Measurements from ENCODE around the gene SYCP3. TPM values are rescaled to one million over a fixed set of nuclear protein-coding genes. Genes with fewer than 3 reads are reported as not detected.
"Not testable (repeated sequence)": the region's sequence is repeated elsewhere in the genome, so short reads cannot be mapped to it uniquely, and the experiment has no call there.

Gene SYCP3
- polyA plus RNA-seq, 4 donors, result 0.37 to 2.0 (median 0.95) TPM

DNA sequence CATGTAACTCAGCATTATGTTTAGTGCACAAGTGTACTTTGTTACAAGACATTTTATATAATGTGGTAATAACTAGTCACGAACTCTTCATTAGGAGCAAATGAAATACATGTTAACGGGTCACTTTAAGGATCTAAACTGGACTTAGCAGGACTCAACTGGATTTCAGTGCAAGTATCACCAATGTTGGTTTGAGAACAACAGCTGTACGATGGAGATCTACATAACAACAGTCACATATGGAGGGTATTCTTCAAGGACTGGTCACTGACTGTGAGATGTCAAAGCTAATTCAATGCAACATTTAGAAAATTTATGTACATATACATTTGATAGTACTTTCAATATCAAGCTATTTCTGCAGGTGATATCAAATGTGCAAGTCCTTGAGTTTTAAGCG, 22.5 kb upstream of the SYCP3 start:
- no peak for DNase-seq (ENCODE audit: low read depth in 4 of 4, low spot score in 3 of 4)

- no peak for DNase-seq (ENCODE audit: low read depth in 4 of 4, low spot score in 3 of 4)
These were observed 22.1 kb upstream of the SYCP3 start for GRCh38 chr12:101761350-101761749.

DNA sequence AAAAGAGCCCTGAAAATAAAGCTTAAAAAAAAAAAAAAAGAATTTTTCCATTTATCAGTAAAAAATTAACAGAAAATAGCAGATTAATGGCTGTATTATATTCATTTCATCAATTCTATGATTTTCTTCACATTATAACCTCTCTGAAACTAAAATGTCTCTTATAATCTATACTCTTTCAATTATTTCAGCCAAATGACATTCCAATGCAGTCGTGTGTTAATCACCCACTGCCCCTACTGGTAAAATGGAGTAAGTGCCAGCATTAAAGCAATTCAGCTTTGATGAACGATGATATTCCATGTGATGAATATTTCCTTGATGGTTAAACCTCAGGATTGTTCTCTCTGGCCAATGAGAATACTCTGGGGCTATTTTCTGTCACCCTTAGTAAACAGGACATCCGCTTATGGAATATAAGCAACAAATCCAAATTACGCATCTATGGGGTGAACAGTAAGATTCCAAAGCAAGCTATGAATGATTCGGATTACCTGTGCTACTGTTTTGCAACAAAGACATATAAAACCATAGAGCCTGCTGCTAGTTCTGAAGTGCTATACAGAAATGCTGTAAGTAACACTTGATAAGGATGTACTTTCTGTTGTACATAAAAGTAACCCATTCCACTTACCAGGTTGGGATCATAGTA, 20.3 kb upstream of the SYCP3 start:
- peak in 1 of 4 donors; percentile 7 for DNase-seq (ENCODE audit: low read depth in 4 of 4, low spot score in 3 of 4)

DNA sequence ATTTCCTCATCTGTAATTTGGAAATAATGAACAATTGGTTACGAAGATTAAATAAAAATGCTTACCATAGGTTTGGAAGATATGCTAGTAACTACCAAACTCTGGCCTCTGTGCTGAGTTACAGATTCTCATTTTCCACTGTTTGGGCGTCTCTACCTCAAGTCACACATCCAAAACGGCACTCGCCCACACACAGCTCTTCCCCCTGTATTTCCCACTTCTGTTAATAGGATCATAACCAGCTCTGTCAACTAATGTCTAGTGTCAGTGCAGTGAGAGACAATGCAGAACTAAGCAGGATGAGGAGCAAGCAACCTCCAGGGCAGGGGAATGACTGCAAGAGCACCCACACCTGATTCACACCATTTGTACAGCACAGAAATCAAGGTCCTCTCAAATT, 10.9 kb upstream of the SYCP3 start:
- DNase-seq (ENCODE audit: low read depth in 4 of 4, low spot score in 3 of 4), result no peak

DNA sequence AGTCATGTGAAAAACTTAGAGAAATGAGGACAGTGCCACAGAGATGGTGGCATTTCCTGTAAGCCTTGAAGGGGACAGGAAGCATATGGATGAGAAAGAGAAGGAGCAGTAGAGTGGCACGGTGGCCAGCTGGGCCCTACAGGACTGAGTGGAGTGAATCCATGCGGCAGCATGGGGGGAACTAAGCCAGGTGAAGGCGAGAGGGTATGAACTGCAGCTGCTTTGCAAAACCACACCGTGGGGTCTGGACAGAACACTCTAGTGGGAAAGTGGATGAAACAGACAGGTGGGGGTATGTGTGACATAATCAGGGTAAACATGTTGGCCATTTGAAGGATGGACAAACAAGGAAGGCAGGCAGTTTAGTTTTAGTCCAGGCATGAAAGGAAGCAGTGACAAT, 10.4 kb upstream of the SYCP3 start:
- no peak for DNase-seq (ENCODE audit: low read depth in 4 of 4, low spot score in 3 of 4)

- no peak for DNase-seq (ENCODE audit: low read depth in 4 of 4, low spot score in 3 of 4)
These were observed 9.6 kb upstream of the SYCP3 start for GRCh38 chr12:101748907-101749306.

- no peak for DNase-seq (ENCODE audit: low read depth in 4 of 4, low spot score in 3 of 4)
These were observed 8.4 kb upstream of the SYCP3 start for GRCh38 chr12:101747697-101748096.

DNA sequence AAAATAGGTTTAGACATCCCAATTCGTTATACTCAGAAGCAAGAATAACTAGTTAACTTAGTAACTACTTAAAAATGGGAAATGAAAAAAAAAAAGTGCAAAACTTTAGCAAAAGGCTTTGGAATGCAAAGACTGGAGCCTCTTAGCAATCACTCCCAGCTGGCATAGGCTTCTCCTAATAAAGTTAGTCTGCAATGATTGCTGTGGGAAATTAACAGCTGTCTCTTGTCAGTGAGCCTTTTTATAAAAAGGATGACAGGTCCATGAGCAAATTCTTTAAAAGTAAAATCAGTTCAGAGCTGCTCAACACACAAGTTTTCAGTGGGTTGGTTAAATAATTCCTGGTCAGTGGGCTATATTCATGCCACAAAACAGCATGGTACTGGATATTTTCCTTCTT, 7.4 kb upstream of the SYCP3 start:
- DNase-seq (ENCODE audit: low read depth in 4 of 4, low spot score in 3 of 4), result no peak

DNA sequence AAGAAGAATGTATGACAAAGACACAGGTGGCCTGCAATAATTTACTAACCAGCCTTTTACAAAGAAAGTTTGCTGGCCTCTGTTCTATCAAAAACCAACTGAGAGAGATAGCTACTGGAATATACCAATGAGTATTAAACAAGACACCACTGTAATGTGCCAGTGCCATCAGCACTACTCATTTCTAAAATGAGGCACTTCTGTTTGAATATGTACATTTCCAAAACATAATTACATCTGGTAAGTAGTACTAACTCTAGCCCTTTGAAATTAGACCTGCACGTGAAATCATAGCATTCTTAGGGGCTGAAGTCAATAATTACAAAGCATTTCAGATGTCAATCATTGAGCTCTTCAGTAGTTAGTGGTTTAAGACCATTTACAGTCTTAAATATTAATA, 6.9 kb upstream of the SYCP3 start:
- DNase-seq (ENCODE audit: low read depth in 4 of 4, low spot score in 3 of 4), result no peak

DNA sequence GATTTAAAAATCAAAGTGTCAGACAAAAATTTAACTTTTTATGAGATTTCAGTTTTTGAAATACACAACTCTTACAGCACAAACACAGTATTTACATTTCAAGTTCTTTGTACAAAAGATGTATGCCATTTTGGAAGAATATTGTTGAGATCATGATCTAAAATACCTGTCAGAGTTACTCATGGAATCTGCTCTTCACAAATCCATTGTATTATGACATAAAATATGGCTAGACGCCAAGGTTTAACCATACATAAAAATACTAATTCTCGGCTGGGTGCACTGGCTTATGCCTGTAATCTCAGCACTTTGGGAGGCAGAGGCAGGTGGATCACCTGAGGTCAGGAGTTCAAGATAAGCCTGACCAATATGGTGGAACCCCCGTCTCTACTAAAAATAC, 6.2 kb upstream of the SYCP3 start:
- DNase-seq (ENCODE audit: low read depth in 4 of 4, low spot score in 3 of 4), result no peak

DNA sequence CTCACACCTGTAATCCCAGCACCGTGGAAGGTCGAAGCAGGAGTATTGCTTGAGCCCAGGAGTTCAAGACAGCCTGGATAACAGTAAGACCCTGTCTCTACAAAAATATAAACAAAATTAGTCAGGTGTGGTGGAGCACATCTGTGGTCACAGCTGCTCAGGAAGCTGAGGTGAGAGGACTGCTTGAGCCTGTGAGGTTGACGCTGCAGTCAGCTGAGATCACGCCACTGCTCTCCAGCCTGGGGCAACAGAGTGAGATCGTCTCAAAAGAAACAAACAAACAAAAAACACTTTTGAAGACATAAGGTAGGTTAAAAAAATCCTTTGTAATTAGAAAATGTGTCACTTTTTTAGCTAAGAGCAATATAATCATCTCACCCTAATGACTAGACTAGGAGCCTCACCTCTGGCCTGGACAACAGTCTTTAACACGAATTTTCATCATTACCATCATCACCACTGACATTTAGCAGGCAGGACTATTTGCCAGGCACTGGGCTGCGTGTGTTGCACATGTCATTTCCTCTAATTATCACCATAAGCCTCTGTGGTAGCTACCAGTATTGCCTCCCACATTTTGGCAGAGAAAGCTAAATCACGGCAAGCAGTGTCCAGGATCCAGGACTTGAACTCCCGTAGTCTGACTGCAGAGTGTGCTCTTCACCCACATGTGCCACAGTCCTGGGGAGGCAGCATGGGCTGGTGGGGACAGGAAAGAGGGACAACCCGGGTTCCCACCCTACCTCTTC, 4.6 kb upstream of the SYCP3 start:
- no peak for DNase-seq (ENCODE audit: low read depth in 4 of 4, low spot score in 3 of 4)

GRCh38 chr12:101743242-101743641, 4.0 kb upstream of the SYCP3 start:
- no peak for DNase-seq (ENCODE audit: low read depth in 4 of 4, low spot score in 3 of 4)

DNA sequence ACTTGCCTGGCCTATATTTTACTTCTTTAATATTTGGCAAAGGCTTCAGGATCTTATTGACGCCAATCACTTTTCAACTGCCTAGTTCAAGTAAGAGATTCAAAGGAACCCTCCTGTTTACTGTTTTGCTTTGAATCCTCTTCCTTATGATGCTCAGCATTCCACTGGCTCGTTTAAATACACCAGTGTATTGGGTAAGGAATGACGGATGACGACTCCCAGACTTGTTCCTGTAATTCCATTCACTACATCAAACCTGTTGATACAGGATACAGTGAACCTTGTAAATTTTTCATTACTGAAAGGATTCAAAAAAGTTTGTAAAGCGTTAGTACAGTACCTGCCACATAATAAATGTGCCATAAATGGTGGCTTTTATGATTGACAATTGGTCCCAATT, 1.7 kb upstream of the SYCP3 start:
- DNase-seq (ENCODE audit: low read depth in 4 of 4, low spot score in 3 of 4), result no peak

- DNase-seq (ENCODE audit: low read depth in 4 of 4, low spot score in 3 of 4), result no peak
These were observed 1.3 kb upstream of the SYCP3 start for GRCh38 chr12:101740566-101740965.

- no peak for DNase-seq (ENCODE audit: low read depth in 4 of 4, low spot score in 3 of 4)
These were observed 1.8 kb downstream of the SYCP3 start for GRCh38 chr12:101737476-101737875.

DNA sequence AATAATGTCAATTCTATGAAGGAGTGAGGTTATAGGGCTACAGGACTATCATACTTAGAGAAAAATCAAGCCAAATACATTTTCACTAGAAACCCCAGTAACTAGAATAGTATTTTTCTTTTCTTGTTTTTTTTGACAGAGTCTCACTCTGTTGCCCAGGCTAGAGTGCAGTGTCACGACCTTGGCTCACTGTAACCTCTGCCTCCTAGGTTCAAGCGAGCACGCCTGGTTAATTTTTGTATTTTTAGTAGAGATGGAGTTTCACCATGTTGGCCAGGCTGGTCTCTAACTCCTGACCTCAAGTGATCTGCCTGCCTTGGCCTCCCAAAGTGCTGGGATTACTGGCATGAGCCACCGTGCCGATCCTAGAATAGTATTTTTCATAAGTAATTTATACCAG, 4.8 kb downstream of the SYCP3 start:
- not testable (repeated sequence) for DNase-seq (ENCODE audit: low read depth in 4 of 4, low spot score in 3 of 4)

- DNase-seq (ENCODE audit: low read depth in 4 of 4, low spot score in 3 of 4), result no peak
These were observed 6.1 kb downstream of the SYCP3 start for GRCh38 chr12:101733166-101733565.

DNA sequence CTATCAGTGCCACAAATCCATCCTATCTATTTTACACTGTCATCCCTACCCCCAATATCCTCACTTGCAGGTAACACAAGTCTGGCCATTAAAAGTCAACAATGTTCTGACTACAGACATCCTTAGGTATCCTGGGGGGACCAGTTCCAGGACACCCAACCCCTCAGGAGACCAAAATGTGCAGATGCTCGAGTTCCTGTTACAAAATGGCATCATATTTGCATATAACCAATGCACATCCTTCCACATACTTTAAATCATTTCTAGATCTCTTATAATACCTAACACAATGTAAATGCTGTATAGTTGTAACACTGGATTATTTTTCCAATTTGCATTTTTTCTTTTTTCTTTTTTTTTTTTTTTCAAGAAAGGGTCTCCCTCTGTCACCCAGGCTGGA, 6.9 kb downstream of the SYCP3 start:
- no peak for DNase-seq (ENCODE audit: low read depth in 4 of 4, low spot score in 3 of 4)

GRCh38 chr12:101729842-101730241, 9.4 kb downstream of the SYCP3 start:
- DNase-seq (ENCODE audit: low read depth in 4 of 4, low spot score in 3 of 4), result no peak

- DNase-seq (ENCODE audit: low read depth in 4 of 4, low spot score in 3 of 4), result no peak
These were observed 12.2 kb downstream of the SYCP3 start for GRCh38 chr12:101727098-101727497.

GRCh38 chr12:101722392-101722791, 16.9 kb downstream of the SYCP3 start:
- DNase-seq (ENCODE audit: low read depth in 4 of 4, low spot score in 3 of 4), result no peak

DNA sequence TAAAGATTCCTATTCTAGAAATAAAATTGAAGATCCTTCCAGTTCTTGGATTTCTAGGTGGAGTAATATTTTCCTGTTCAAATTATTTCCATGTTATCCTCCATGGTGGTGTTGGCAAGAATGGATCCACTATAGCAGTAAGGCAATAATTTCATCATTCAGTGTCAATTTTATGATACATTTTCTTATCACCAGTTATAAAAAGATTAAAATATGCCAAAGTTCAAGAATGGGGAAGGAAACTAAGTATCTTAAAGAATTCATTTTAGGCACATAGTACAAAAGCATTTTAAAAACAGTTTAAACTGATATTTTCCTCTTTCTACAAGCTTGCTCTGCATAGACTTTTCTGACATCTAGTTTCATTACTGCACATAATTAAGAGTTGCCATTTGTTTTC, 19.1 kb downstream of the SYCP3 start:
- DNase-seq (ENCODE audit: low read depth in 4 of 4, low spot score in 3 of 4), result no peak

All from right renal pelvis (tissue), 4 donors.